ENCODE results near the gene ATP4A.
"Not testable (repeated sequence)": the region's sequence is repeated elsewhere in the genome, so short reads cannot be mapped to it uniquely, and the experiment has no call there.

Gene ATP4A

DNA sequence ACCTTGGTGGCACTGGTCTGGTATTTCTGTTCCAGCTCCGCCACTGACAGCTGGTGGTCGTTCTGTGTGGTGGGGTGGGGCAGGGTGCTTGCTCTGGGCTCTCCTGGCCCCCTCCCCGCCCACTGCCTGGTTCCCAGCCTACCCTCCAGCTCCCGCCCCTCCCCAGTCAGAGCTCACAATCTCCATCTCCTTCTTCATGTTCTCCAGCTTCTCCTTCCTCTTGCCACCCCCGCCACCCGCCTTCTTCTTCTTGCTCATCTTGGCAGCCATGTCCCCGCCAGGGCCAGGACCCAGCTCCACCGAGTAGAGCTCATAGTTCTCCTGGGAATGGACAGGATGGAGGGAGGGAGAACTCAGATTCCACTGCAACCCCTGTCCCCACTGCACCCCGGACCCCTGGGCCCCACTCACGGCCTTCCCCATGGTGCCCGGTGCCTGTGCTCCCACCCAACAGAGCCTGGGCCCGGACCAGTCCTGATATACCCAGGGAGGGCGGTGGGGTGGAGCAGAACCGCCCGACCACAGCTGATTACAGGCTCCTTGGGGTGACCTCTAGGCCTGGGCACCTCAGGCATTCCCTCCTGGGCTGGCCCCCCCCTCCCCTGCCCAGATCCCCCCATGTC, at the start of gene ATP4A:
Gene ATP4A, minus strand, starts transcription at position 452 of the 623 bp plus-strand sequence. Its CDS starts 29 bp downstream, at position 423.
- no peak for DNase-seq (ENCODE audit: low spot score)

GRCh38 chr19:35612559-35613321, 49.3 kb upstream of the ATP4A start, which contains the start of gene HAUS5:
Gene HAUS5, plus strand, starts transcription at chr19:35612735. Its CDS starts 60 bp downstream, at chr19:35612795.
- peak; percentile 95 for DNase-seq (ENCODE audit: low spot score)

- DNase-seq (ENCODE audit: low spot score): no peak
Measured at GRCh38 chr19:35612224-35612558, 48.7 kb upstream of the ATP4A start.

DNA sequence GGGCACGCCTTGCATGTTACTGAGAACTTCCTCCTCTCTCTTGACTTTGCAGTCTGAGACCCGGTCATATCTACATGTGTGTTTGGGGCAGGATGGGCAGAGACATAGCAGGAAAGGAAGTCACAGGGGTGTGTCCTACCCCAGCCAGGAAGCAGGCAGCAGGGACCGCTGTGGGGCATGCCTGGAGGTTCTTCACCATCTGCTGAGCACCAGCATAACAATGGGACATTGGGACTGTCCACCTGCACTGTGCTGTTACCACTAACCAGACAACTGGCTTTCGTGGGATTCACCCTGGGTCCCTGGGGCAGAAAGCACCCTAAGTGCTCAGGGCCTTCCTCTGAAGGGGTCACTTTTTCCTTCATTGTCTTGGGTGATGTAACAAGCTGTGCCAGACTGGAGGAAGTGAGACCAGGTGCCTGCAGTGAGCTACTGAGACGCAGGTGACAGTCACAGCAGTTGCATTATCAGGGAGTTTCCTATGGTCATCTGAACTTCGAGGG, 46.4 kb upstream of the ATP4A start:
- peak; percentile 33 for DNase-seq (ENCODE audit: low spot score)

GRCh38 chr19:35608251-35608650, 44.8 kb upstream of the ATP4A start:
- DNase-seq (ENCODE audit: low spot score): no peak

- no peak for DNase-seq (ENCODE audit: low spot score)
Measured at GRCh38 chr19:35607661-35608060, 44.2 kb upstream of the ATP4A start.

DNA sequence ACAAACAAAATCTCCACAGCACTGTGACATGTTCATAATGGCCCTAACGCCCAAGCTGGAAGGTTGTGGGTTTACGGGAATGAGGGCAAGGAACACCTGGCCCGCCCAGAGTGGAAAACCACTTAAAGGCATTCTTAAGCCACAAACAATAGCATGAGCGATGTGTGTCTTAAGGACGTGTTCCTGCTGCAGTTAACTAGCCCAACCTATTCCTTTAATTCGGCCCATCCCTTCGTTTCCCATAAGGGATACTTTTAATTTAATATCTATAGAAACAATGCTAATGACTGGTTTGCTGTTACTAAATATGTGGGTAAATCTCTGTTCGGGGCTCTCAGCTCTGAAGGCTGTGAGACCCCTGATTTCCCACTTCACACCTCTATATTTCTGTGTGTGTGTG, 43.7 kb upstream of the ATP4A start:
- not testable (repeated sequence) for DNase-seq (ENCODE audit: low spot score)

- peak; percentile 61 for DNase-seq (ENCODE audit: low spot score)
Measured at GRCh38 chr19:35604436-35604835, 41.0 kb upstream of the ATP4A start.

DNA sequence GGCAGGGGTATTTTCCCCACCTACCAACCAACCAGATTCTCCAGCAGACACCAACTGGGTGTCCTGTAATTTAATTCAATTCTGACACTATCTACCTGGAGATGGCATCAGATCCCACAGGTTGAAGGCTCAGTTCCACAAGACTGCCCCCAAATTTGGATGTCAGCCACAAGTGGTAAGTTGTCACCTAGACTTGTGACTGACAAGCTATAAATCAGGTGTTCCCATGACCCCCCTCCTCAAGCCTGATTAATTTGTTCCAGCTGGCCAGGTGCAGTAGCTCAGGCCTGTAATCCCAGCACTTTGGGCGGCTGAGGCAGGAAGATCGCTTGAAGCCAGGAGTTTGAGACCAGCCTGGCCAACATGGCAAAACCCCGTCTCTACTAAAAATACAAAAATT, 38.5 kb upstream of the ATP4A start:
- no peak for DNase-seq (ENCODE audit: low spot score)

- DNase-seq (ENCODE audit: low spot score): peak; percentile 84
Measured at GRCh38 chr19:35596366-35596999, 33.0 kb upstream of the ATP4A start.

DNA sequence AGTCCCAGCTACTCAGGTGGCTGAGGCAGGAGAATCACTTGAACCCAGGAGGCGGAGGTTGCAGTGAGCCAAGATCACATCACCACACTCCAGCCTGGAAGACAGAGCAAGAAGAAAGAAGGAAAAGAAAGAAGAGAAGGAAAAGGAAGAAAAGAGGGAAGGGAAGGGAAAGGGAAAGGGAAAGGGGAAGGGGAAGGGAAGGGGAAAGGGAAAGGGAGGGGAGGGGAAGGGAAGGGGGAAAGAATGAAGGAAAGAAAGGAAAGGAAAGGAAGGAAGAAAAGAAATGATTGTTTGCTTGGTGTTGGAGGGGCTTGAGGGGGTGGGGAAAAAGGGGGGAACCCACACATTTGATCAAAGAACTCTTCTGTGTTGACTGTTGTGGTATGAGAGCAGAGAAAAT, 32.5 kb upstream of the ATP4A start:
- DNase-seq (ENCODE audit: low spot score): no peak

DNA sequence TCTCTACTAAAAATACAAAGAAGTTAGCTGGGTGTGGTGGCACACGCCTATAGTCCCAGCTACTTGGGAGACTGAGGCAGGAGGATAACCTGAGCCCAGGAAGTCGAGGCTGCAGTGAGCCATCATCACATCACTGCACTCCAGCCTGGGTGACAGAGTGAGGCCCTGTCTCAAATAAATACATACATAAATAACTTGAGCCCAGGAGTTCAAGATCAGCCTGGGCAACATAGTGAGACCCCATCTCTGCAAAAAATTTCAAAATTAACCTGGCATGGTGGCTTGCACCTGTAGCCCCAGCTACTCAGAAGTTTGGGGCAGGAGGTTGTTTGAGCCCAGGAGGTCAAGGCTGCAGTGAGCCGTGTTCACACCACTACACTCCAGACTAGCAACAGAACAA, 31.6 kb upstream of the ATP4A start:
- DNase-seq (ENCODE audit: low spot score): not testable (repeated sequence)

GRCh38 chr19:35592226-35592625, 28.8 kb upstream of the ATP4A start:
- DNase-seq (ENCODE audit: low spot score): peak; percentile 49

GRCh38 chr19:35590875-35591274, 27.4 kb upstream of the ATP4A start:
- no peak for DNase-seq (ENCODE audit: low spot score)

- no peak for DNase-seq (ENCODE audit: low spot score)
Measured at GRCh38 chr19:35587321-35587720, 23.9 kb upstream of the ATP4A start.

DNA sequence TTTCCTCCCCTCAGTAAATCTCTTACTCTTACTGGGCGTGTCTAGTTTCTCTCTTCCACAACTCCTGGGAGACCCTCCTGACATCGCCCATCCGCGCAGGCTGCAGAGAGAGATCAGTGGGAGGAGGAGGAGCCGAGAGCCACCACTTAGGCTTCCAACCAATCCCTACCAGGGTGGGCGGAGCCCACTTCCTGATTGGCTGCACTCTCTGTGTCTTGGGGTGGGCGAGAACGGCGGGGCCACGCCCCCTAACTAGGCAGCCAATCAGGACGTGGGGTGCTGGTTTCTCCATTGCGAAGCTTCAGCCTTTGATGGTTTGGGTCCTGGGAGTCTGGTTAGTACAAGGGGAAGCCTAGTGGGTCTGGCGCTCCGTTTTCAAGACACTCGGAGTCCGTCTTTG, 22.4 kb upstream of the ATP4A start, which contains the start of gene PMIS2:
Gene PMIS2, plus strand, starts transcription at position 326 of the 400 bp plus-strand sequence. CDS start 87 bp downstream, outside the sequence.
- DNase-seq (ENCODE audit: low spot score): no peak

GRCh38 chr19:35582760-35583159, 19.3 kb upstream of the ATP4A start:
- DNase-seq (ENCODE audit: low spot score): no peak

GRCh38 chr19:35578707-35579106, 15.2 kb upstream of the ATP4A start:
- no peak for DNase-seq (ENCODE audit: low spot score)

DNA sequence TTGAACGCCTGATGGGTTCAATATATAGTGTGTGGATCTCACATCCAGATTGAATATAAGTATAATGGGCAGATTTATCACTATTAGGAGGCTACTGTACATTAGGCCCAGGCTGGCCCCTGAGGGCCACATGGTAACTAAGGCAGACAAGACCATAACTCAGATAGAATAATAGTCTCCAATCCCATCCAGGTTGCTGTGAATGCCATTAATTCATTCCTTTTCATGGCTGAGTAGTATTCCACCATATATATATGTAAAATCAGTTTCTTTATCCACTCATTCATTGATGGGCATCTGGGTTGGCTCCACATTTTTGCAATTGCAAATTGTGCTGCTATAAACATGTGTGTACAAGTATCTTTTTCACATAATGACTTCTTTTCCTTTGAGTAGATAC, 14.5 kb upstream of the ATP4A start:
- DNase-seq (ENCODE audit: low spot score): no peak

- DNase-seq (ENCODE audit: low spot score): no peak
Measured at GRCh38 chr19:35571406-35571965, 8.0 kb upstream of the ATP4A start.

DNA sequence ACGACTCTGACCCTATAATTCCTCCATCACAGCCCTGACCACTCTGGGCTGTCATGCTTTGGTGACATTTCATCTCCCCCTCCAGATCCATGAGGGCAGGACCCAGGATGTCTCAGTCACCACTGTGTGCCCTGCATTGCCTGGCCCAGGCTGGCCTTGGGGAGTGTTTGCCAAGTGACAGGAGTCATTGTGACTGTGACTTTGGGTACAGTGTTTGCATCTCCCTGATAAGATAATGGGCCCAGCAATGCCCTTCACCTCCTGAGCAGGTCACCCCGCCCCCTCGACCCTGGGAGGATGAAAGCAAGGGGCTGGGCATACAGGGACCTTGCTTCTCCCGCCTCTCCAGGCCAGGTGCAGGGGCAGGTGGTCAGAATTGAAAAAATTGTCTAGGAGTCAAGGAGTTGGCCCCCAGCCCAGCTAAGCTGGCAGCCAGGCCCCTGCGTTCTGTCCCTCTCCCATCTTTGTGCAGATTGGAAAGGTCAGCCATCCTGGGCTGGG, 5.9 kb upstream of the ATP4A start:
- DNase-seq (ENCODE audit: low spot score): no peak

DNA sequence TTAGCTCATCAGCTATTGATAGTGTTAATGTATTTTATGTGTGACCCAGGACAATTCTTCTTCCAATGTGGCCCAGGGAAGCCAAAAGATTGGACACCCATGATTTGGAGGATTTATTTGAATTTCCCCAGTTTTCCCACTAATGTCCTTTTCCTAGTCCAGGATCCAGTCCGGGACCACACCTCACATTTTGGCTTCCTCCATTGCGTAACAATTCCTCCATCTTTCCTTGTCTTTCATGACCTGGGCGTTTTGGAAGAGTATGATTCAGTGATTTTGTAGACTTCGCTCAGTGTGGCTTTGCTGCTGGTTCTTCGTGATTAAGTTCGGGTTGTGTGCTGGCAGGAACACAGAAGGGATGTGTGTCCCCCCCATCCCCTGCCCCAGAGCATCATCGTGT, 3.3 kb upstream of the ATP4A start:
- DNase-seq (ENCODE audit: low spot score): no peak

All from SW480 (cell line).